Gastrocnemius medialis (tissue), 4 donors: ENCODE results near the gene TLK2. TPM values are rescaled to one million over a fixed set of nuclear protein-coding genes. Genes with fewer than 3 reads are reported as not detected.

Experiments
- ATAC-seq, 2 donors: fragments of 150-250 bp; one replicate each; pipeline ENCODE4 v1.9.1; 2016
- DNase-seq, 2 donors: peaks; one replicate each; pipeline ENCODE4 v3.0.0-alpha.2; 2019
- H3K27ac ChIP-seq, 4 donors: fragments of 200-600 bp; sonication (generic); 1 replicate in 1 of 4; 2 replicates in 3 of 4; pipeline ENCODE4 v1.5.1; 2016 to 2018; ENCODE audit warnings: mild to moderate bottlenecking in 2 of 4, moderate library complexity in 1 of 4
- H3K27me3 ChIP-seq, 3 donors: fragments of 200-600 bp; sonication (generic) in 2 of 3; 1 replicate in 1 of 3; 2 replicates in 2 of 3; pipeline versions ENCODE4 v1.5.1 to v1.6.0; 2016 to 2019; ENCODE audit warnings: mild to moderate bottlenecking in 1 of 3, moderate library complexity in 1 of 3
- H3K36me3 ChIP-seq, 2 donors: fragments of 200-600 bp; sonication (generic) in 1 of 2; one replicate each; pipeline ENCODE4 v1.5.1; 2017 to 2018
- H3K4me1 ChIP-seq, 2 donors: fragments of 200-600 bp; sonication (generic) in 1 of 2; one replicate each; pipeline ENCODE4 v1.5.1; 2016 to 2017; ENCODE audit warnings: mild to moderate bottlenecking in 2 of 2
- H3K4me3 ChIP-seq, 4 donors: fragments of 200-600 bp; sonication (generic) in 3 of 4; 1 replicate in 1 of 4; 2 replicates in 3 of 4; pipeline ENCODE4 v1.5.1; 2016 to 2019; ENCODE audit warnings: mild to moderate bottlenecking in 2 of 4
- H3K9me3 ChIP-seq, 3 donors: fragments of 200-600 bp; sonication (generic) in 2 of 3; 1 replicate in 1 of 3; 2 replicates in 2 of 3; pipeline ENCODE4 v1.5.1; 2016 to 2019
- POLR2A ChIP-seq, 2 donors: fragments of 450-650 bp; IDR thresholded peaks; one replicate each; pipeline ENCODE4 v1.6.1; 2017; ENCODE audit warnings: antibody characterized with exemption in 2 of 2, mild to moderate bottlenecking in 2 of 2, moderate library complexity in 2 of 2
- in situ Hi-C, 4 donors: fragments of 200-750 bp; cut with MboI; loops; one replicate each; pipeline versions ENCODE4 v1.15.0 to v1.8.0; 2017; ENCODE audit warnings: low sequenced_read_pairs in 4 of 4
- intact Hi-C: fragments of 100-400 bp; cut with DNase I; formaldehyde crosslinking; loops from one replicate; pipeline ENCODE4 v1.15.1; 2023; ENCODE audit warnings: low total_unique reads
- total RNA-seq, 4 donors: library from RNA; depleted of rRNA; stranded (reverse); fragments of >200 nt; gene quantifications; one replicate each; pipeline versions ENCODE4 v1.1.0 to v1.2.3, GENCODE V29; 2016
- TF ChIP-seq, protein P1 (sequence below), 5 experiments: fragments of 450-650 bp in 3 of 5; fragments of 200-600 bp in 2 of 5; sonication (generic) in 2 of 5; IDR thresholded peaks in 4 of 5; conservative IDR thresholded peaks in 1 of 5; 1 replicate in 4 of 5; 2 replicates in 1 of 5; pipeline ENCODE4 v1.5.1; 2016 to 2019; ENCODE audit warnings: antibody characterized with exemption in 5 of 5, mild to moderate bottlenecking in 3 of 5, moderate library complexity in 3 of 5

TLK2 gene
- total RNA-seq, 4 donors from 2014 or later = 28.7 to 51.1 (median 47.3) TPM

DNA sequence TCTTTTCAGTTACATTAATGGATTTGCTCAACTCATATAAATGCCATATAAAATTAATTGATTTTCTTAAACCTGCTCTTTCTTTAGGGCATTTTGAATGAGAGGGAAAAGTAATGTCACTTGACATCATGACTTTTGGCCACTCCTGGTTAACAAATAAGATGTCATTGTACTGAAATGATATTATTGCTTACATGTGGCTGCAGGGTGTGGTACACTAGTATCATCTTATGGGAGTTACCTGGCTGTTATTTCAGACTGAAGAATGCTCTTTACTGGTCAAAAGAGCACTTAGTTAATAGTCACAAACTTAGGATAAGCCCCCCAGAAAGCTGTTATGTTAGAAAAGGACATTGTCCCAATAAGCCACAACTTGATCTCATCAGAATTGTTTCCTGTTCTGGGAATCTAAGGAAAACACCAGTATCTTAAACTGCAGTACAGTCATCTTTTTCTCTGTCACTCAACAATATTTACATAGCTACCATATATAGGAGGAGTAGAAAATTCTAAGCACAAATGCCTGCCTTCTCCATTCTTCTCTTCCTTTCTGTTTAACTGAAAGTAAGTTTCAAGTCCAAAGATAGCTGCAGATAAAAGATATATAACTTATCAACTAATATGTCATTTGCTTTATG lies 95.0 kb downstream of the TLK2 start:
- Histone ChIP-seq H3K27ac (peak overlapping the region; percentile 23 to 70 (median 26)), H3K4me1 (peaks cover 0 to 19% of the 10 kb centered on the region in 2 donors), H3K4me3 (no peak overlapping the region), H3K27me3 (no peaks in the 10 kb centered on the region), H3K36me3 (peaks cover 4 to 48% of the 10 kb centered on the region in 2 donors), H3K9me3 (no peaks in the 10 kb centered on the region)
- in situ Hi-C loops = no loop called here
- no peak for ATAC-seq
- TF ChIP-seq POLR2A (IDR thresholded peaks at IDR 0.05) = no peak
- TF ChIP-seq, protein P1, sequence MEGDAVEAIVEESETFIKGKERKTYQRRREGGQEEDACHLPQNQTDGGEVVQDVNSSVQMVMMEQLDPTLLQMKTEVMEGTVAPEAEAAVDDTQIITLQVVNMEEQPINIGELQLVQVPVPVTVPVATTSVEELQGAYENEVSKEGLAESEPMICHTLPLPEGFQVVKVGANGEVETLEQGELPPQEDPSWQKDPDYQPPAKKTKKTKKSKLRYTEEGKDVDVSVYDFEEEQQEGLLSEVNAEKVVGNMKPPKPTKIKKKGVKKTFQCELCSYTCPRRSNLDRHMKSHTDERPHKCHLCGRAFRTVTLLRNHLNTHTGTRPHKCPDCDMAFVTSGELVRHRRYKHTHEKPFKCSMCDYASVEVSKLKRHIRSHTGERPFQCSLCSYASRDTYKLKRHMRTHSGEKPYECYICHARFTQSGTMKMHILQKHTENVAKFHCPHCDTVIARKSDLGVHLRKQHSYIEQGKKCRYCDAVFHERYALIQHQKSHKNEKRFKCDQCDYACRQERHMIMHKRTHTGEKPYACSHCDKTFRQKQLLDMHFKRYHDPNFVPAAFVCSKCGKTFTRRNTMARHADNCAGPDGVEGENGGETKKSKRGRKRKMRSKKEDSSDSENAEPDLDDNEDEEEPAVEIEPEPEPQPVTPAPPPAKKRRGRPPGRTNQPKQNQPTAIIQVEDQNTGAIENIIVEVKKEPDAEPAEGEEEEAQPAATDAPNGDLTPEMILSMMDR (IDR thresholded peaks at IDR 0.05 in 4 of 5, conservative IDR thresholded peaks at IDR 0.05 in 1 of 5) = no peak
- DNase-seq = no peak
- intact Hi-C loops = no loop called here

DNA sequence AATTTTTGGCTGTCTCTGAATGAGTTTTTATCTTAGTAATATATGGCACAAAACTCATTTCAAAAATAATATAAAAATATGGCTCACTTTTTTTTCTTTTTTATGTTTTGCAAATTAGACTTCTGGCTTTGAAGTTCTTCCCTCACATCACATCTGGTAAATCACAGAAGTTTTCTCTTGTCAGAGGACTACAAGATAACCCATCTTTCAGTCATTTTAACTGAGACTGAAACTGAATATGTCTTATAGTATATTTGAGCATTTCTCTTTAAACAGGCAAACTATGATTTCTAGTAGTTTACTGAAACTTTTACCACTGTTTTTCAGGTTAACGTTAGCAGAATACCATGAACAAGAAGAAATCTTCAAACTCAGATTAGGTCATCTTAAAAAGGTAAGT lies 97.8 kb downstream of the TLK2 start:
- Histone ChIP-seq H3K36me3 (peaks cover 4 to 54% of the 10 kb centered on the region in 2 donors), H3K27me3 (no peaks in the 10 kb centered on the region), H3K9me3 (no peaks in the 10 kb centered on the region), H3K4me1 (peaks cover 0 to 19% of the 10 kb centered on the region in 2 donors), H3K27ac (no peak overlapping the region), H3K4me3 (no peak overlapping the region)
- ATAC-seq = no peak
- intact Hi-C loops (no loop called here), in situ Hi-C loops (no loop called here)
- DNase-seq = no peak
- TF ChIP-seq POLR2A (IDR thresholded peaks at IDR 0.05) = no peak
- TF ChIP-seq, protein P1 (IDR thresholded peaks at IDR 0.05 in 4 of 5, conservative IDR thresholded peaks at IDR 0.05 in 1 of 5) = no peak

DNA sequence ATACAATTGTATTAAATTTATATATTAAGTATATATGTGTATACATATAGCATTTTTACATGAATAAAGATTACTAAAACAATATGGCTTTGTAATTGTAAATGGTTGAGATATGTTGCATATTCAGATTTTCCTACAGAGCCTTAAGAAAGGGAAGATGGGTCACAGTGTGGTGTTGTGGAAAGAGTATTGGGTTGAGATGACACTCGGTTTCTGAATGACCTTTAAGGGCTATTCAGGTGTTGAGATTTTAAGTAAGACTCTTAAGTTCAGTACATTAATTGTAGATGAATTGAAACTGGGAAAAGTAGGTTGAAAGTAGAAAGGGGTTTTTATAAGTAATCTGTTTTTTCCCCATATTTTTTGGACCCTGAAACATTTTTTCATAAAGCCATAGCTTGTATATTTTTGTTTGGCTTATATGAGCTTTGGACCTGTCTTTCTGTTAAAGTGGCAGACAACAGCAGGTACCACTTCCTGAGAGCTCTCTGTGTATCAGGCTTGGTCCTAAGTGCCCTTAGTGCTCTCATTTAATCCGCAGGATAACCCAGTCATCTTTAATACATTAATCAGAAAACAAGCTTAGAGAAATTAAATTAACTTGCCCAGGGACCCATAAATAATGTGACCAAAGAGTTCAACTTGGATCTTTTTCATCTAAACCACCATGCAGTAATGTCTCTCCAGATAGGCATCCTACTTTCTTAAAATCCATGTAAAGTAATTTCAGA lies 100.3 kb downstream of the TLK2 start:
- TF ChIP-seq, protein P1 (IDR thresholded peaks at IDR 0.05 in 4 of 5, conservative IDR thresholded peaks at IDR 0.05 in 1 of 5) = no peak
- no peak for TF ChIP-seq POLR2A (IDR thresholded peaks at IDR 0.05)
- no peak overlapping the region for H3K27ac ChIP-seq
- H3K9me3 ChIP-seq = no peaks in the 10 kb centered on the region
- intact Hi-C loops (no loop called here), in situ Hi-C loops (no loop called here)
- no peak overlapping the region for H3K4me3 ChIP-seq
- peaks cover 4 to 56% of the 10 kb centered on the region in 2 donors for H3K36me3 ChIP-seq
- no peak for DNase-seq
- ATAC-seq = no peak
- no peaks in the 10 kb centered on the region for H3K4me1 ChIP-seq
- no peaks in the 10 kb centered on the region for H3K27me3 ChIP-seq

DNA sequence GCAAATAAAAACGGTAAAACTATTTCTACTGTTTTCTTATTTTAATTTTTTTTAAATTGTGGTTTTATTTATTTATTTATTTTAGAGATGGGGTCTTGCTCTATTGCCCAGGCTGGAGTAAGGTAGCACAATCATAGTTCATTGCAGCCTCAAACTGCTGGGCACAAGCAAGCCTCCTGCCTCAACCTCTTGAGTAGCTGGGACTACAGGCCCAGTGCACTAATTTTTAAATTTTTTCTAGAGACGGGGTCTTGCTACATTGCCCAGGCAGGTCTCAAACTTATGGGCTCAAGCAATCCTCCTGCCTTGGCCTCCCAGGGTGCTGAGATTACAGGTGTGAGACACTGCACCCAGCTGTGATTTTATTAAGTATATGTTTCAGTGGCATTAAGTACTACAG lies 102.3 kb downstream of the TLK2 start:
- in situ Hi-C loops = no loop called here

More for the DNA sequence above, 102.3 kb downstream of the TLK2 start:
- Histone ChIP-seq H3K27ac (no peak overlapping the region), H3K36me3 (peaks cover 4 to 49% of the 10 kb centered on the region in 2 donors), H3K27me3 (no peaks in the 10 kb centered on the region), H3K4me1 (no peaks in the 10 kb centered on the region), H3K9me3 (no peaks in the 10 kb centered on the region), H3K4me3 (no peak overlapping the region)
- DNase-seq (no peak), ATAC-seq (no peak)
- TF ChIP-seq, protein P1 (IDR thresholded peaks at IDR 0.05 in 4 of 5, conservative IDR thresholded peaks at IDR 0.05 in 1 of 5) = no peak
- intact Hi-C loops = no loop called here
